Measurements from ENCODE around the gene PUS3. TPM values are rescaled to one million over a fixed set of nuclear protein-coding genes. Genes with fewer than 3 reads are reported as not detected.

PUS3 gene
- total RNA-seq, 4 donors from 2014 or later, result 0.60 to 8.7 (median 4.1) TPM

- intact Hi-C loops (cut with DNase I; ENCODE audit: low total_unique reads) (no loop called here), in situ Hi-C loops (cut with MboI; ENCODE audit: low pct_ligation_motif_present in 1 of 4, low pct_unique_long_range_greater_than_20kb in 1 of 4, low sequenced_read_pairs in 3 of 4) (no loop called here)
- DNase-seq, result no peak
- Histone ChIP-seq H3K27me3 (no peaks in the 10 kb centered on the region), H3K36me3 (no peaks in the 10 kb centered on the region), H3K4me3 (no peak overlapping the region), H3K27ac (no peak overlapping the region), H3K4me1 (no peaks in the 10 kb centered on the region), H3K9me3 (no peaks in the 10 kb centered on the region)
- TF ChIP-seq POLR2AphosphoS5 (IDR thresholded peaks at IDR 0.05) (no peak), EP300 (IDR thresholded peaks at IDR 0.05; ENCODE audit: low read depth) (no peak), CTCF (IDR thresholded peaks at IDR 0.05) (no peak), POLR2A (IDR thresholded peaks at IDR 0.05) (no peak)
- 88% methylated on average over 5 of the region's 5 CpGs; no CpG with 5 or more reads in 1 of the 2 donors for WGBS, 2 donors (ENCODE audit: low coverage in 1 of 2)
Measured at GRCh38 chr11:125938418-125938817, 35.4 kb upstream of the PUS3 start.

- WGBS, 2 donors (ENCODE audit: low coverage in 1 of 2), result 67 to 72% methylated on average over 2 to 12 of the region's 12 CpGs
- Histone ChIP-seq H3K36me3 (no peaks in the 10 kb centered on the region), H3K4me3 (no peak overlapping the region), H3K4me1 (no peaks in the 10 kb centered on the region), H3K27me3 (no peaks in the 10 kb centered on the region), H3K27ac (no peak overlapping the region), H3K9me3 (no peaks in the 10 kb centered on the region)
- TF ChIP-seq POLR2A (IDR thresholded peaks at IDR 0.05) (no peak), CTCF (IDR thresholded peaks at IDR 0.05) (no peak), POLR2AphosphoS5 (IDR thresholded peaks at IDR 0.05) (no peak), EP300 (IDR thresholded peaks at IDR 0.05; ENCODE audit: low read depth) (no peak)
- intact Hi-C loops (cut with DNase I; ENCODE audit: low total_unique reads) (no loop called here), in situ Hi-C loops (cut with MboI; ENCODE audit: low pct_ligation_motif_present in 1 of 4, low pct_unique_long_range_greater_than_20kb in 1 of 4, low sequenced_read_pairs in 3 of 4) (no loop called here)
- no peak for DNase-seq
Measured at GRCh38 chr11:125935618-125936199, 32.7 kb upstream of the PUS3 start.

- in situ Hi-C loops (cut with MboI; ENCODE audit: low pct_ligation_motif_present in 1 of 4, low pct_unique_long_range_greater_than_20kb in 1 of 4, low sequenced_read_pairs in 3 of 4) (no loop called here), intact Hi-C loops (cut with DNase I; ENCODE audit: low total_unique reads) (no loop called here)
- Histone ChIP-seq H3K4me3 (no peak overlapping the region), H3K36me3 (no peaks in the 10 kb centered on the region), H3K27ac (no peak overlapping the region), H3K27me3 (no peaks in the 10 kb centered on the region), H3K4me1 (no peaks in the 10 kb centered on the region), H3K9me3 (no peaks in the 10 kb centered on the region)
- no peak for TF ChIP-seq EP300 (IDR thresholded peaks at IDR 0.05; ENCODE audit: low read depth)
- no peak for TF ChIP-seq POLR2AphosphoS5 (IDR thresholded peaks at IDR 0.05)
- TF ChIP-seq POLR2A (IDR thresholded peaks at IDR 0.05), result no peak
- no peak for TF ChIP-seq CTCF (IDR thresholded peaks at IDR 0.05)
- no peak for DNase-seq
- 93 to 100% methylated on average over 2 of the region's 2 CpGs for WGBS, 2 donors (ENCODE audit: low coverage in 1 of 2)
Measured at GRCh38 chr11:125935056-125935455, 32.0 kb upstream of the PUS3 start.

GRCh38 chr11:125934473-125934872 is 31.5 kb upstream of the PUS3 start:
- Histone ChIP-seq H3K4me3 (no peak overlapping the region), H3K36me3 (no peaks in the 10 kb centered on the region), H3K4me1 (no peaks in the 10 kb centered on the region), H3K27me3 (no peaks in the 10 kb centered on the region), H3K9me3 (no peaks in the 10 kb centered on the region), H3K27ac (no peak overlapping the region)
- in situ Hi-C loops (cut with MboI; ENCODE audit: low pct_ligation_motif_present in 1 of 4, low pct_unique_long_range_greater_than_20kb in 1 of 4, low sequenced_read_pairs in 3 of 4), result no loop called here
- DNase-seq, result no peak
- TF ChIP-seq EP300 (IDR thresholded peaks at IDR 0.05; ENCODE audit: low read depth) (no peak), POLR2A (IDR thresholded peaks at IDR 0.05) (no peak), CTCF (IDR thresholded peaks at IDR 0.05) (no peak), POLR2AphosphoS5 (IDR thresholded peaks at IDR 0.05) (no peak)
- 91% methylated on average over 8 of the region's 8 CpGs; no CpG with 5 or more reads in 1 of the 2 donors for WGBS, 2 donors (ENCODE audit: low coverage in 1 of 2)
- intact Hi-C loops (cut with DNase I; ENCODE audit: low total_unique reads), result no loop called here

Measured in transverse colon (tissue), 4 donors.